ENCODE data around the gene PPP2R5A.

GRCh38 chr1:212401042-212401441, 115.8 kb downstream of the PPP2R5A start:
- TF ChIP-seq CTCF (IDR thresholded peaks at IDR 0.05; ENCODE audit: poor library complexity) = no peak
- no peak for TF ChIP-seq EZH2phosphoT487 (IDR thresholded peaks at IDR 0.05; ENCODE audit: low read depth, severe bottlenecking, unreplicated experiment)
- no peak for TF ChIP-seq EZH2 (IDR thresholded peaks at IDR 0.05; ENCODE audit: borderline replicate concordance)
